T-cell (primary cell): ENCODE results near the gene C1QTNF6. TPM values are rescaled to one million over a fixed set of nuclear protein-coding genes. Genes with fewer than 3 reads are reported as not detected.
A peak's percentile ranks its signal among the peaks of the same experiment; 100 is the strongest.

Experiments used
- ATAC-seq, 4 experiments: fragments of 200-7000 bp in 3 of 4; fragments of 150-1000 bp in 1 of 4; cut with Tn5 transposase; replicated peaks in 1 of 4; 1 replicate in 3 of 4; 2 replicates in 1 of 4; pipeline ENCODE4 v1.10.0; 2021; ENCODE audit warnings: moderate library complexity in 3 of 4, mild to moderate bottlenecking in 2 of 4, moderate number of reproducible peaks in 1 of 4
- CTCF ChIA-PET, 2 donors: fragments of 300-600 bp; sonication (Branson Sonifier 250); formaldehyde crosslinking; loops; one replicate each; lab custom pipeline; 2022; ENCODE audit warnings: antibody characterized with exemption in 2 of 2; lab: Charles Lee
- POLR2A ChIA-PET, 2 donors: fragments of 300-600 bp; sonication (Branson Sonifier 250); formaldehyde crosslinking; loops; one replicate each; lab custom pipeline; 2022; ENCODE audit warnings: antibody characterized with exemption in 2 of 2; lab: Charles Lee
- DNase-seq, 35 experiments: peaks; one replicate each; pipeline versions ENCODE4 v3.0.0 to v3.0.0-alpha.2; 2013 to 2023
- H3K27ac ChIP-seq: one replicate; pipeline ENCODE4 v1.5.1; 2013; ENCODE audit warnings: low read length
- H3K27me3 ChIP-seq, 2 experiments: replicated peaks in 1 of 2; 1 replicate in 1 of 2; 2 replicates in 1 of 2; pipeline versions ENCODE4 v1.6.1 to v1.7.0; 2013; ENCODE audit warnings: low read length in 1 of 2, mixed read lengths in 1 of 2; ENCODE audit not compliant: control insufficient read depth in 2 of 2, insufficient read depth in 2 of 2; ENCODE audit errors: extremely low read depth in 1 of 2
- H3K36me3 ChIP-seq, 2 donors: 1 replicate in 1 of 2; 2 replicates in 1 of 2; pipeline versions ENCODE4 v1.6.1 to v1.7.0; 2013; ENCODE audit warnings: low read length in 1 of 2; ENCODE audit not compliant: control insufficient read depth in 2 of 2, insufficient read depth in 1 of 2; ENCODE audit errors: extremely low read depth in 1 of 2
- H3K4me1 ChIP-seq, 2 experiments: 1 replicate in 1 of 2; 2 replicates in 1 of 2; pipeline versions ENCODE4 v1.6.1 to v1.7.0; 2013; ENCODE audit warnings: low read length in 2 of 2, mixed read lengths in 1 of 2; ENCODE audit not compliant: insufficient read depth in 2 of 2, control insufficient read depth in 1 of 2; ENCODE audit errors: extremely low read depth in 1 of 2
- H3K4me3 ChIP-seq, 2 donors: 1 replicate in 1 of 2; 2 replicates in 1 of 2; pipeline versions ENCODE4 v1.5.1 to v1.7.0; 2013; ENCODE audit warnings: mild to moderate bottlenecking in 2 of 2, low read length in 1 of 2, moderate library complexity in 1 of 2; ENCODE audit not compliant: control insufficient read depth in 1 of 2; ENCODE audit errors: extremely low read depth in 1 of 2
- H3K9me3 ChIP-seq: 2 replicates; pipeline ENCODE4 v1.7.0; 2013
- H3K27ac Mint-ChIP-seq, 2 donors: one replicate each; pipeline ENCODE4 v1.8.0; 2020 to 2021; ENCODE audit warnings: mild to moderate bottlenecking in 2 of 2, mixed read lengths in 2 of 2
- H3K27me3 Mint-ChIP-seq, 2 donors: one replicate each; pipeline ENCODE4 v1.8.0; 2021 to 2022; ENCODE audit warnings: mixed read lengths in 2 of 2
- H3K36me3 Mint-ChIP-seq: one replicate; pipeline ENCODE4 v1.8.0; 2021; ENCODE audit warnings: mixed read lengths
- H3K4me1 Mint-ChIP-seq, 3 donors: one replicate each; pipeline ENCODE4 v1.8.0; 2020 to 2022; ENCODE audit warnings: mixed read lengths in 3 of 3, mild to moderate bottlenecking in 1 of 3
- H3K4me3 Mint-ChIP-seq, 3 donors: one replicate each; pipeline ENCODE4 v1.8.0; 2020 to 2022; ENCODE audit warnings: mild to moderate bottlenecking in 3 of 3, mixed read lengths in 3 of 3, moderate library complexity in 3 of 3
- H3K9me3 Mint-ChIP-seq, 3 donors: one replicate each; pipeline ENCODE4 v1.8.0; 2020 to 2022; ENCODE audit warnings: mixed read lengths in 3 of 3
- WGBS: methylation state at CpG from one replicate; pipeline ENCODE4 v1.1.5; 2013; ENCODE audit warnings: missing lambda C conversion rate; ENCODE audit not compliant: insufficient coverage; 5-methylcytosine and 5-hydroxymethylcytosine counted together
- total RNA-seq, 35 experiments: library from RNA in 6 of 35; stranded (reverse) in 6 of 35; fragments of 120-200 nt in 1 of 35; gene quantifications; one replicate each; pipeline versions ENCODE4 v1.2.1 to v1.2.4 and lab custom pipeline; 2013 to 2026

C1QTNF6 gene
- total RNA-seq, 5 donors from 2014 or later (not counting 1 experiment from before 2014, with no cell fraction given): 9.0 to 26.4 (median 22.0) TPM

DNA sequence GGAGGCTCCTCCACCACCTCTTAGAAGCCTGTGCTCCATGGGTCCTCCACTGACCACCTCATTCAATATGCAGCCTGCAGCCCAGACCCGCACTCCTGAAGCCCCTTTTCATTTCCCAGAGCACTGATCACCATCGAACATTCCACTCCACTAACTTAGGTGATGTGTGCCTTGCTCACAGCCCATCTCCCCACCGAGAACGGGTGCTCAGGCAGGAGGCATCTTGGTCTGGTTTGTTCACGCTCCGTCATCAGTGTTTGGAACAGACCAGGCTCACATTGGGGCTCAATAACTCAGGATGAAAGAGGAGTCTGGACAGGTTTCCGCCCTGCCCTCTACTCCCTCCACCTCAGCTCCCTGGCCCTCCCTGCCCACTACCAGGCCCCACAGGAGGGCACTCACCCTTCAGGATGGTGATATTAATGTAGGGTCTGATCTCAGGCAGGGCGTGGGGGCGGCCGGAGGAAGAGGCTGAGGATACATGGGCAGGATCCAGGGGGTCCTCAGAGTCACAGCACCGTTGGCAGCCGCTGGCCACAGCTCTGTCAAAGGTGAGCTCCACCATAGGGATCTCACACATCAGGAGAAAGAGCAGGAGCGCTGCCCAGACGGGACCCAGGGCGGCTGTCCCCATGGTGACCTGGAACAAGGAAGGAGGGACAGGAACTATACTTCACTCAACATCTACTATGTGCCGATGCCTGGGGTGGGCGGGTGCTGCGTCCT lies 3.1 kb downstream of the C1QTNF6 start:
- ATAC-seq: no peak
- H3K9me3 Mint-ChIP-seq: no peaks in the 10 kb centered on the region
- H3K36me3 Mint-ChIP-seq: peaks cover 4% of the 10 kb centered on the region
- peaks cover 50 to 57% (median 53%) of the 10 kb centered on the region in 3 donors for H3K4me1 Mint-ChIP-seq
- no peak for DNase-seq
- H3K36me3 ChIP-seq: no peaks in the 10 kb centered on the region
- H3K4me1 ChIP-seq: peaks cover 19 to 63% of the 10 kb centered on the region in 2 experiments
- peak overlapping the region; percentile 25 for H3K27ac ChIP-seq
- 98% methylated on average over 5 of the region's 18 CpGs for WGBS
- H3K4me3 ChIP-seq: no peak overlapping the region
- ChIA-PET POLR2A (no interaction called here), CTCF (no interaction called here)
- H3K27me3 Mint-ChIP-seq: no peaks in the 10 kb centered on the region
- peak overlapping the region in 1 of 3 donors; percentile 71 for H3K4me3 Mint-ChIP-seq
- no peaks in the 10 kb centered on the region for H3K27me3 ChIP-seq
- no peaks in the 10 kb centered on the region for H3K9me3 ChIP-seq
- peak overlapping the region; percentile 89 to 94 for H3K27ac Mint-ChIP-seq

GRCh38 chr22:37184380-37184755 lies 3.7 kb downstream of the C1QTNF6 start:
- Mint-ChIP-seq H3K4me3 (no peak overlapping the region), H3K27ac (peak overlapping the region; percentile 48 to 89), H3K4me1 (peaks cover 50 to 55% (median 51%) of the 10 kb centered on the region in 3 donors), H3K36me3 (peaks cover 2% of the 10 kb centered on the region), H3K27me3 (no peaks in the 10 kb centered on the region), H3K9me3 (no peaks in the 10 kb centered on the region)
- Histone ChIP-seq H3K27ac (no peak overlapping the region), H3K27me3 (no peaks in the 10 kb centered on the region), H3K4me3 (no peak overlapping the region), H3K36me3 (no peaks in the 10 kb centered on the region), H3K4me1 (peaks cover 19 to 63% of the 10 kb centered on the region in 2 experiments), H3K9me3 (no peaks in the 10 kb centered on the region)
- ATAC-seq: no peak
- ChIA-PET POLR2A (no interaction called here), CTCF (no interaction called here)
- 95% methylated on average over 12 of the region's 12 CpGs for WGBS
- DNase-seq: no peak

DNA sequence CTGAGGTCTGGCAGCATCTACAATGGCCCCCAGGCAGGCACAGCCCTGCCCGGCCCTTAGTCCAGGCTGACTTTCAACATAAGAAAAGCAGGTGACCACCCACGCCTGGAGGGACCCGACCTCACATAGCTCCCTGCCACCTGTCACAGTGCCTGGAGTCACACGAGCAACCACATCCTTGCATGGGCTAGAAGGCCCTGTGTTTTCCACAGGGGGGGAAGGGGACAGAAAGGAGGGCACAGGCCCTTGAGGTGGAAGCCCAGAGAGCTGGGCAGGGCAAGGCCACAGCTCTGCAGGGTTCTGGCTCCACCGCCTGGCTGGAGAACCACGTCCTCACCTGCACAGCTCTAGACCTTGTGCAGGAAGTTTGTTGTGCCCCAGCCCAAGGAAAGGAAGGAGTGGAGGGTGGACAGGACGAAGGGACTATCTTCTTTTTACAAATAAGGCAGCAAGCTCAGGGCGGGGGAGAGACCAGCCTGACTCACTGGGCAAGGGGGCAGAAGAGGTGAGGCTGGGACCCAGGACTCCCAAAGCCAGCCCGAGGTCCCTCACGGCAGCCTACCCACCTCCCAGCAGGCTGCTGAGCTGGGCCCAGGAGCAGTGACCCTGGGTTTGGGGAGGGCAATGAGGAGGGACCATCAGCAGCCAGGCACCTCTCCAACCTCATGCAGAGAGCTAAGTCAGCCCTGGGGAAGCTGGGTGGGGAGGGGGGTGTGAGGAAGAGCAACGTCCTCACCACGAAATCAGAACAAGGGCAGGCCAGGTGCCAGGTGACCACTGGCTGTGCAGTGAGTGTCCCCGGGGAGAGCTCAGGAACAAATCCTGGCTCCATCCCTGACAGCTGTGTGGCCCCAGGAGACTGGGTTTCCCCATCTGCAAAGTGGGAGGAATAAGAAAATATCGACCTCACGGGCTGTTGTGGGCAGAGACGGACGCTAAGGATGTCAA lies 4.3 kb downstream of the C1QTNF6 start:
- no peaks in the 10 kb centered on the region for H3K36me3 ChIP-seq
- peaks cover 18 to 60% of the 10 kb centered on the region in 2 experiments for H3K4me1 ChIP-seq
- H3K9me3 ChIP-seq: no peaks in the 10 kb centered on the region
- no peaks in the 10 kb centered on the region for H3K27me3 Mint-ChIP-seq
- no peaks in the 10 kb centered on the region for H3K9me3 Mint-ChIP-seq
- 79% methylated on average over 8 of the region's 17 CpGs for WGBS
- peak overlapping the region in 1 of 3 donors; percentile 8 for H3K4me3 Mint-ChIP-seq
- H3K27ac ChIP-seq: no peak overlapping the region
- ATAC-seq: peak in 1 of 4 experiments; percentile 14
- ChIA-PET POLR2A (no interaction called here), CTCF (no interaction called here)
- H3K27ac Mint-ChIP-seq: peak overlapping the region; percentile 81
- no peak overlapping the region for H3K4me3 ChIP-seq
- H3K4me1 Mint-ChIP-seq: peaks cover 44 to 49% (median 46%) of the 10 kb centered on the region in 3 donors
- H3K36me3 Mint-ChIP-seq: no peaks in the 10 kb centered on the region
- H3K27me3 ChIP-seq: no peaks in the 10 kb centered on the region
- no peak for DNase-seq

- Histone ChIP-seq H3K36me3 (no peaks in the 10 kb centered on the region), H3K27ac (no peak overlapping the region), H3K4me3 (no peak overlapping the region), H3K4me1 (peaks cover 15 to 52% of the 10 kb centered on the region in 2 experiments), H3K27me3 (peaks cover 0 to under 1% of the 10 kb centered on the region in 2 experiments), H3K9me3 (no peaks in the 10 kb centered on the region)
- Mint-ChIP-seq H3K27ac (peak overlapping the region in 1 of 2 donors; percentile 28), H3K27me3 (no peaks in the 10 kb centered on the region), H3K4me3 (no peak overlapping the region), H3K36me3 (no peaks in the 10 kb centered on the region), H3K9me3 (no peaks in the 10 kb centered on the region), H3K4me1 (peaks cover 42 to 45% (median 43%) of the 10 kb centered on the region in 3 donors)
- ATAC-seq (no peak), DNase-seq (no peak)
- WGBS: 79% methylated on average over 2 of the region's 3 CpGs
- POLR2A ChIA-PET: no interaction called here
- CTCF ChIA-PET: no interaction called here
These were observed 5.2 kb downstream of the C1QTNF6 start for GRCh38 chr22:37182949-37183245.

DNA sequence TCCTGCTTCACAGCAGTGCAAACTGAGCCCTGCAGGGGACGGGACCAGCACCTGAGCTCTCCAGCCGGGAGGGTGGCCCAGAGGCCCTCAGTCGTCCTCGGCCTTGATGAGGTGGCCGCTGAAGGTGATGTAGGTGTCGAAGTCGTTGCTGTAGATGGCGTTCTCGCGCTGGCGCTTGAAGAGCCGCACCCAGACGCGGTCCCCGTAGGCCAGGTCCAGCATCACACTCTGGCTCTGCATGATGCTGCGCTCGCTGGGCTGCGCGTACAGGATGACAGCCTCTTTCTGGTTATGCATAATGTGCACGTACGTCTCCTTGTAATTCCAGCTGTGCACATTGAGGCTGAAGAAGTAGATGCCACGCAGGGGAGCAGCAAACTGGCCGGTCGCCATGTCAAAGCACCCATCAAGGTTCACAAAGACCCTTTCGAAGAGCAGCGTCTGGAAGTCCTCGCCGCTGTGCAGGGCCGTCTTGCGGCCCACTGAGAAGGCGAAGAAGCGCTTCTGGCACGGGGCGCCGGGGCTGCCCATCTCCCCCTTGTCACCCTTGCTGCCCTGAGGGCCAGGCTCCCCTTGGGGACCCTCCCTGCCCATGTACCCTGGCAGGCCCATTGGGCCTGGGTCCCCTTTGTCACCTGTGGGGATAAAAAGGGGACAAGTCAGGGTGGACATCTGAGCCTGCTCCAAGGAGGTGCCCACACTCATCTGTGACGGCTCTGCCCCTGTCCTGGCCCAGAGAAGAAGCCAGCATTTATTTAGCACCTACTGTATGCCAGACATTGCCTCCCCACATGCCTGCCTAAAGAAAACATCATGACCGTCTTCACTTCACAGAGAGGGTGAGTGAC lies 5.7 kb downstream of the C1QTNF6 start:
- no peaks in the 10 kb centered on the region for H3K9me3 ChIP-seq
- H3K27ac ChIP-seq: no peak overlapping the region
- WGBS: 94% methylated on average over 36 of the region's 37 CpGs
- peaks cover 0 to 6% of the 10 kb centered on the region in 2 experiments for H3K27me3 ChIP-seq
- POLR2A ChIA-PET: no interaction called here
- CTCF ChIA-PET: no interaction called here
- DNase-seq: no peak
- H3K9me3 Mint-ChIP-seq: no peaks in the 10 kb centered on the region
- H3K4me3 ChIP-seq: no peak overlapping the region
- no peak for ATAC-seq
- no peaks in the 10 kb centered on the region for H3K36me3 Mint-ChIP-seq
- peaks cover 11 to 51% of the 10 kb centered on the region in 2 experiments for H3K4me1 ChIP-seq
- no peaks in the 10 kb centered on the region for H3K36me3 ChIP-seq
- no peak overlapping the region for H3K4me3 Mint-ChIP-seq
- peaks cover 0 to 4% of the 10 kb centered on the region in 2 donors for H3K27me3 Mint-ChIP-seq
- peaks cover 42 to 45% (median 43%) of the 10 kb centered on the region in 3 donors for H3K4me1 Mint-ChIP-seq
- peak overlapping the region in 1 of 2 donors; percentile 28 for H3K27ac Mint-ChIP-seq

GRCh38 chr22:37181681-37182080 lies 6.4 kb downstream of the C1QTNF6 start:
- Mint-ChIP-seq H3K9me3 (no peaks in the 10 kb centered on the region), H3K27me3 (peaks cover under 1 to 4% of the 10 kb centered on the region in 2 donors), H3K27ac (peak overlapping the region; percentile 11 to 25), H3K4me3 (no peak overlapping the region), H3K36me3 (no peaks in the 10 kb centered on the region), H3K4me1 (peaks cover 42 to 45% (median 44%) of the 10 kb centered on the region in 3 donors)
- Histone ChIP-seq H3K27ac (no peak overlapping the region), H3K9me3 (no peaks in the 10 kb centered on the region), H3K36me3 (no peaks in the 10 kb centered on the region), H3K27me3 (peaks cover 0 to 12% of the 10 kb centered on the region in 2 experiments), H3K4me3 (no peak overlapping the region), H3K4me1 (peaks cover 5 to 51% of the 10 kb centered on the region in 2 experiments)
- WGBS: 86% methylated on average over 2 of the region's 4 CpGs
- CTCF ChIA-PET: no interaction called here
- ATAC-seq: no peak
- POLR2A ChIA-PET: no interaction called here
- DNase-seq: no peak
